Lung (tissue), 12 donors: ENCODE results near the gene ZNF563. TPM values are rescaled to one million over a fixed set of nuclear protein-coding genes. Genes with fewer than 3 reads are reported as not detected.

Source experiments
- ATAC-seq: fragments of 200-7000 bp; cut with Tn5 transposase; one replicate; pipeline ENCODE4 v1.9.1; 2020; ENCODE audit warnings: moderate number of reproducible peaks; ENCODE audit not compliant: insufficient read depth, low FRiP score
- DNase-seq, 3 donors: peaks; one replicate each; pipeline ENCODE4 v3.0.0-alpha.2; 2013 to 2017
- H3K27ac ChIP-seq, 2 donors: one replicate each; pipeline ENCODE4 v1.5.1; 2013; ENCODE audit warnings: mild to moderate bottlenecking in 2 of 2, moderate library complexity in 2 of 2, control low read depth in 1 of 2, inconsistent platforms in 1 of 2, low read depth in 1 of 2, low read length in 1 of 2
- H3K27me3 ChIP-seq, 3 donors: one replicate each; pipeline ENCODE4 v1.5.1; 2013; ENCODE audit warnings: low read length in 2 of 3; ENCODE audit not compliant: control insufficient read depth in 3 of 3, insufficient read depth in 3 of 3
- H3K36me3 ChIP-seq, 4 donors: one replicate each; pipeline ENCODE4 v1.5.1; 2013; ENCODE audit warnings: low read length in 4 of 4, mild to moderate bottlenecking in 1 of 4, moderate library complexity in 1 of 4; ENCODE audit not compliant: control insufficient read depth in 4 of 4, insufficient read depth in 4 of 4
- H3K4me1 ChIP-seq, 5 donors: one replicate each; pipeline ENCODE4 v1.5.1; 2013; ENCODE audit warnings: low read length in 5 of 5, mild to moderate bottlenecking in 2 of 5, moderate library complexity in 1 of 5; ENCODE audit not compliant: control insufficient read depth in 5 of 5, insufficient read depth in 5 of 5
- H3K4me3 ChIP-seq: one replicate; pipeline ENCODE4 v1.5.1; 2013; ENCODE audit warnings: mild to moderate bottlenecking, control low read depth, moderate library complexity
- H3K9ac ChIP-seq, 2 donors: one replicate each; pipeline ENCODE4 v1.5.1; 2013; ENCODE audit warnings: low read length in 2 of 2, control low read depth in 1 of 2; ENCODE audit not compliant: insufficient read depth in 1 of 2
- H3K9me3 ChIP-seq, 4 donors: one replicate each; pipeline ENCODE4 v1.5.1; 2013; ENCODE audit warnings: low read length in 3 of 4, mild to moderate bottlenecking in 1 of 4, moderate library complexity in 1 of 4; ENCODE audit not compliant: control insufficient read depth in 4 of 4, insufficient read depth in 3 of 4
- CTCF ChIP-seq: IDR thresholded peaks from 2 replicates; pipeline ENCODE4 v1.5.1; 2012; ENCODE audit warnings: mild to moderate bottlenecking; ENCODE audit errors: control extremely low read depth, extremely low read depth
- WGBS, 2 donors: extraction: QIAGEN DNeasy Blood & Tissue Kit; methylation state at CpG; one replicate each; pipeline ENCODE4 v1.1.7; 2013; 5-methylcytosine and 5-hydroxymethylcytosine counted together
- polyA plus RNA-seq, 2 donors: library from polyadenylated mRNA; stranded (reverse); fragments of 200-250 nt; gene quantifications; one replicate each; pipeline ENCODE4 v1.2.1, GENCODE V29; 2013
- total RNA-seq, 2 donors: library from RNA; depleted of rRNA in 1 of 2; stranded (reverse); fragments of >200 nt in 1 of 2; gene quantifications; one replicate each; pipeline ENCODE4 v1.2.1, GENCODE V29; 2014 to 2021
- donor health status: control.
- donor health status: control.
- donor health status: Bipolar disorder and iron deficiency.
- donor health status: healthy.
- donor health status: DM: yes; HTN: yes; CAD: no.

The ZNF563 gene
- total and polyA plus RNA-seq, 4 donors, result 1.6 to 4.9 (median 2.5) TPM

DNA sequence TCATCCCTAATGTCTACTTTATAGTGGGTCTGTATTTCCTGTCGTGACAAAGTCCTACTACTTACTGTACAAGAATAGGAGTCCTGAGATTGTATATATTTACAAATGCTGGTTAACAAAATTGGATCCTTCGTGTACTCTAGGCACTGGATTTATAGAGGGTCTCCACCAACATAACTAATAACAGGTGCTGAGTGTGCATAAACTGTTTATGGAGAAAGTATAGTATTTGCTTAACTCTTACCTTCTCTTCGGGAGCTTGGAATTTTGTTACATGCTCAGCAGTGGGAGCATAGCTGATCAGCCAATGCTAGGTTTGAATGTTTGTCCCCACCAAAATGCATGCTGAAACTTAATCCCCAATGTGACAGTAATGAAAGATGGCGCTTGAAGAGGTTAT lies 19.9 kb upstream of the ZNF563 start:
- no peak for TF ChIP-seq CTCF
- Histone ChIP-seq H3K9me3 (peaks cover 17 to 46% (median 21%) of the 10 kb centered on the region in 4 donors), H3K4me1 (no peaks in the 10 kb centered on the region), H3K27me3 (no peaks in the 10 kb centered on the region), H3K4me3 (no peak overlapping the region), H3K36me3 (peaks cover 3 to 43% (median 26%) of the 10 kb centered on the region in 4 donors), H3K9ac (no peak overlapping the region), H3K27ac (no peak overlapping the region)
- no peak for DNase-seq
- ATAC-seq, result no peak
- 93 to 95% methylated on average over 4 of the region's 4 CpGs for WGBS, 2 donors

DNA sequence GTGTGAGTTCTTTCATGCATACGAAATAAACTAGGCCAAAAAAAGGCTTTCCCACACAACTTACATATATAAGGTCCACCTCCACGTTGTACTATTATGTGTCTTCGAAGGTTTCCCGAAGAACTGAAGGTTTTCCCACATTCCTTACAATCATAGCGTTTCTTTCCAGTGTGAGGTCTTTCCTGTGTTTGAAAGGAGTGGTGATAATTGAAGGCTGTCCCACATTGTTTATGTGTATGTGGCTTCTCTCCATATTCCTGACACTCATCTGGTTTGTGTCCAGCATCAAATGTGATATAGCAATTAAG lies 17.4 kb upstream of the ZNF563 start:
- no peak for TF ChIP-seq CTCF
- Histone ChIP-seq H3K4me1 (no peaks in the 10 kb centered on the region), H3K36me3 (peaks cover 3 to 43% (median 31%) of the 10 kb centered on the region in 4 donors), H3K27ac (no peak overlapping the region), H3K9ac (no peak overlapping the region), H3K9me3 (peaks cover 15 to 55% (median 25%) of the 10 kb centered on the region in 4 donors), H3K4me3 (no peak overlapping the region), H3K27me3 (no peaks in the 10 kb centered on the region)
- WGBS, 2 donors, result 97 to 98% methylated on average over 5 of the region's 5 CpGs
- ATAC-seq (no peak), DNase-seq (no peak)

- no peaks in the 10 kb centered on the region for H3K4me1 ChIP-seq
- no peak overlapping the region for H3K27ac ChIP-seq
- WGBS, 2 donors, result 96 to 97% methylated on average over 8 of the region's 8 CpGs
- ATAC-seq (no peak), DNase-seq (no peak)
- no peak for TF ChIP-seq CTCF
- H3K36me3 ChIP-seq, result peaks cover 3 to 43% (median 31%) of the 10 kb centered on the region in 4 donors
- no peaks in the 10 kb centered on the region for H3K27me3 ChIP-seq
- H3K9ac ChIP-seq, result no peak overlapping the region
- H3K9me3 ChIP-seq, result peaks cover 12 to 57% (median 25%) of the 10 kb centered on the region in 4 donors
- no peak overlapping the region for H3K4me3 ChIP-seq
Measured at GRCh38 chr19:12350185-12350889, 16.9 kb upstream of the ZNF563 start.

GRCh38 chr19:12346896-12347295 lies 13.5 kb upstream of the ZNF563 start:
- DNase-seq, result no peak
- H3K27ac ChIP-seq, result no peak overlapping the region
- no peak for TF ChIP-seq CTCF
- no peak overlapping the region for H3K9ac ChIP-seq
- WGBS, 2 donors, result 65 to 79% methylated on average over 2 of the region's 2 CpGs
- no peaks in the 10 kb centered on the region for H3K27me3 ChIP-seq
- ATAC-seq, result no peak
- H3K4me1 ChIP-seq, result no peaks in the 10 kb centered on the region
- peaks cover 3 to 31% (median 26%) of the 10 kb centered on the region in 4 donors for H3K36me3 ChIP-seq
- no peak overlapping the region for H3K4me3 ChIP-seq
- peaks cover 6 to 49% (median 24%) of the 10 kb centered on the region in 4 donors for H3K9me3 ChIP-seq
